IPS-18a (cell line): Measurements from ENCODE around the gene RASSF5.

ENCODE experiments used
- H3K27ac ChIP-seq: one replicate; pipeline ENCODE4 v1.5.1; 2013; ENCODE audit warnings: low read length
- H3K27me3 ChIP-seq: one replicate; pipeline ENCODE4 v1.6.1; 2013; ENCODE audit warnings: mild to moderate bottlenecking, low read length; ENCODE audit not compliant: control insufficient read depth, insufficient read depth
- H3K36me3 ChIP-seq: one replicate; pipeline ENCODE4 v1.6.1; 2013; ENCODE audit warnings: low read depth, low read length; ENCODE audit not compliant: control insufficient read depth
- H3K4me1 ChIP-seq: one replicate; pipeline ENCODE4 v1.6.1; 2013; ENCODE audit warnings: low read depth, low read length; ENCODE audit not compliant: control insufficient read depth
- H3K4me3 ChIP-seq: one replicate; pipeline ENCODE4 v1.5.1; 2013; ENCODE audit warnings: low read length
- H3K9ac ChIP-seq: one replicate; pipeline ENCODE4 v1.6.1; 2013; ENCODE audit warnings: mild to moderate bottlenecking, low read length, moderate library complexity
- H3K9me3 ChIP-seq: one replicate; pipeline ENCODE4 v1.6.1; 2013; ENCODE audit warnings: low read depth, low read length; ENCODE audit not compliant: control insufficient read depth

Gene RASSF5

DNA sequence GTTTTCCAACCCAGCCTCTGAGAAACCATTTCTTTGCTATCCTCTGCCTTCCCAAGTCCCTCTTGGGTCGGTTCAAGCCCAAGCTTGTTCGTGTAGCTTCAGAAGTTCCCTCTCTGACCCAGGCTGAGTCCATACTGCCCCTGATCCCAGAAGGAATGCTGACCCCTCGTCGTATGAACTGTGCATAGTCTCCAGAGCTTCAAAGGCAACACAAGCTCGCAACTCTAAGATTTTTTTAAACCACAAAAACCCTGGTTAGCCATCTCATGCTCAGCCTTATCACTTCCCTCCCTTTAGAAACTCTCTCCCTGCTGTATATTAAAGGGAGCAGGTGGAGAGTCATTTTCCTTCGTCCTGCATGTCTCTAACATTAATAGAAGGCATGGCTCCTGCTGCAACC is 81.2 kb downstream of the RASSF5 start:
- no peak overlapping the region for H3K9ac ChIP-seq
- no peak overlapping the region for H3K27ac ChIP-seq
- H3K4me3 ChIP-seq, result no peak overlapping the region
- H3K36me3 ChIP-seq, result peaks cover 9% of the 10 kb centered on the region
- no peaks in the 10 kb centered on the region for H3K9me3 ChIP-seq
- H3K27me3 ChIP-seq, result no peaks in the 10 kb centered on the region
- H3K4me1 ChIP-seq, result no peaks in the 10 kb centered on the region

DNA sequence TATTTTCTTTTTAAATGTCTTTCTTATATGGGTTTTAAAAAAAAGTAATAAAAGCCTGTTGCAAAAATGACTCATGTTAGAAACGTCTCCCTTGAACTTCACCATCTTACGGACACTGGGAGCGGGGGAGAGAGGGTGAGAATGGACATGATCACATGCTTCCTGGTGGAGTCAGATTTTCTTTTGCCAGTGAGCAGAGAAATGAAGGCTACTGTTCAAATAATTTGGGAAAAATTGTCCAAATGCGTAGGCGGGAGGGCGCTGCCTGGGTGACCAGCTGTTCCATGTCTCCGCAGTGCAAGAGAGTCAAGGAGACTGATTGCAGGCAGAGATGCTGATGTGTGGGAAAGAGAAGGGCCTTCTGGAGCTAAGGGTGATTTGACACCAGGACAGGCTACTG is 81.9 kb downstream of the RASSF5 start:
- Histone ChIP-seq H3K4me3 (no peak overlapping the region), H3K27ac (no peak overlapping the region), H3K27me3 (no peaks in the 10 kb centered on the region)

DNA sequence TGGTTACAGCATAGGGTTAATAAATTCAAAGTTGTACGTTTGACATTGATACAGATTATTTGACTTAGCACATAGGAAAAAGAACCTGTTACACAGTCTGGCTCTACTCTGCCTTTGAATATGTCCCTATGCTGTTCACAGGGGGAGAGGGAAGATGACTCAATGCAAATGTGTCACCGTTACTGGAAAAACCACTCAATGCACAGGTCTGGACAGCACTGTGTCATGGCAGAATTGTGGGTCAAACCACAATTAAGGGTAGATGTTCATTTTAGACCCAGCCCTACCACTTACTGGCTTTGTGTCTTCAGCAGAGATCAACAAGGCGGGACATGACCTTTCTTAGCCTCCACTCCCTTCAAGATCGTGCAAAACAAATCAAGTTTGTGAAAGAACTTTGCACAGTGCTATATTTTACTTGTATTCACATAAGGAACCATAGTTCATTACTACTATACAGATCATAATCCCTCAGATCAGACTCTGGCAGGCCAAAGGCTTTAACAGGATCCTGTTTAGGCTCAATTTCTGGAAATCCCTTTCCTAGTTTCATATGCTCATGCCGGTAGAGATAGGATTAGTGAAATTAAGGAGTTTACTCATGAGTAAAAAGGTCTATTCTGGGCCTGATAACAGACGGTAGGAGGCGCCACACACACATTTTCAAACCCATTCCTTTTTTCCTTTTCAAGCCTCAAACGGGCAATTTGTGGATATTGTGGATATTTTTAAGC is 82.9 kb downstream of the RASSF5 start:
- Histone ChIP-seq H3K27me3 (no peaks in the 10 kb centered on the region), H3K4me3 (no peak overlapping the region), H3K4me1 (no peaks in the 10 kb centered on the region), H3K9me3 (no peaks in the 10 kb centered on the region), H3K27ac (no peak overlapping the region), H3K9ac (no peak overlapping the region), H3K36me3 (peaks cover 15% of the 10 kb centered on the region)

More for the DNA sequence above, 81.9 kb downstream of the RASSF5 start:
- H3K9ac ChIP-seq, result no peak overlapping the region
- H3K4me1 ChIP-seq, result no peaks in the 10 kb centered on the region
- no peaks in the 10 kb centered on the region for H3K9me3 ChIP-seq
- H3K36me3 ChIP-seq, result peaks cover 9% of the 10 kb centered on the region

DNA sequence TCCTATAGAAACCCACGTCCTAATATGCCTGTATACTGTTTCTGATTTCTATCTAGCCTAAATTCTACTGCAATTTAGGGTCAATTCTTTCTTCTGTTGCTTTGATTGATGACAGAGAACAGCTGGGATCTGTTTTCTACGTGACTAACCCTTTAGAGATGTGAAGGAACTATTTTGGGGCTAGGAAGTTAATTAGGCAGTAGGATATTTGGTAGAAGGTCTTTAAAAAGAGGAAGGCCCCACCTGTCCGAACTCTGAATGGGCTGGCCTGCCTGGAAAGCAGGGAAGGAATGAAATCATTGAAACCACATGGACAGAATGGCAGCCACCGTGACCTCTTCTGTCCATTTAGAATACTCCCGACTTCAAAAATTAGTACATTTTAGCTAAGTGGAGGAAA is 83.9 kb downstream of the RASSF5 start:
- Histone ChIP-seq H3K9me3 (no peaks in the 10 kb centered on the region), H3K9ac (no peak overlapping the region), H3K36me3 (peaks cover 22% of the 10 kb centered on the region), H3K4me1 (no peaks in the 10 kb centered on the region), H3K27me3 (no peaks in the 10 kb centered on the region), H3K27ac (no peak overlapping the region), H3K4me3 (no peak overlapping the region)

DNA sequence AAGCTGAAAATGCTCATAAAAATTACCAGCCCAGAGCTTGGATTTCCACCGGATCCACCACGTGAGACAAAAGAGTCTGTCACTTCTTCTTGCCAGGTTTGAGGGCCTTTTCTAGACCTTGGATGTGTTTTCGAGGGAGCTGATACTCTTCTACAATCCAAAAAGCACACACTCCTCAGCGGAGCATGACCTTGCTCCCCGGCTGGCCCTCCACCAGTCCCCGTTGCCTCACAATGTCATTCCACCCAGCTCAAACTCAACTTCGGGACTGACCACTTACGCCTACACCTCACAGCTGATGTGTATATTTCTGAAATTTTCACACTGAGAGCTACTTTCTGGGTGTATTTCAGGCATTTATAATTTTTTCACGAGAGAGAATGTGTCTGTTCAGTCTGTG is 84.4 kb downstream of the RASSF5 start:
- H3K27ac ChIP-seq, result no peak overlapping the region
- H3K9ac ChIP-seq, result no peak overlapping the region
- H3K27me3 ChIP-seq, result no peaks in the 10 kb centered on the region
- no peaks in the 10 kb centered on the region for H3K4me1 ChIP-seq
- no peak overlapping the region for H3K4me3 ChIP-seq
- H3K9me3 ChIP-seq, result no peaks in the 10 kb centered on the region
- peaks cover 22% of the 10 kb centered on the region for H3K36me3 ChIP-seq

DNA sequence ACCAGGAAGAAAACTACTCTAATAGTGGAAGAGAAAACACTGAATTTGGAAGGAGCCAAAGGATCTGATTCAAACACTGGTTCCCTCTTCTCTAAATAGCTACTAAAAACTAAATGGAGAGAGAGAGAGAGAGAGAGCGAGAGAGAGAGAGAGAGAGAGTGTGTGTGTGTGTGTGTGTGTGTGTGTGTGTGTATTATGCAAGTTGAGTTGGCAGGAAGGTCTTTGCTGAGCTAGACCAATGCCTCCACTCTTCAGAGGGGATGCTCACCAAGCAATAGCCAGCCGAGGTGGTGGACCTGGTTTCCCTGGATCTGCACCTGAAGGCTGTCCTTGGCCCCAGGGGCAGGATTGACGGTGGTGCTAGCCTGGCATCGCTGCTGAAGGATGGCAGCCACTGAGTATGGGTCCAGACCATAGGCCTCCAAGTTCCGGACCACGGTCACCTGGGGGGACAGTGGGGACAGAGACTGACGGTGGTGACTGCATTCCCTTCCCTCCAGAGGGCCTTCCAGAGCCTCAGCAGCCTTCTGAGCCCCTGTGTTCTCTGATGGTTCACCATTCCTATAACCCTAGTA is 86.1 kb downstream of the RASSF5 start:
- no peaks in the 10 kb centered on the region for H3K27me3 ChIP-seq
- H3K9ac ChIP-seq, result no peak overlapping the region
- no peak overlapping the region for H3K4me3 ChIP-seq
- H3K36me3 ChIP-seq, result peaks cover 31% of the 10 kb centered on the region
- H3K9me3 ChIP-seq, result no peaks in the 10 kb centered on the region
- no peak overlapping the region for H3K27ac ChIP-seq
- H3K4me1 ChIP-seq, result no peaks in the 10 kb centered on the region

DNA sequence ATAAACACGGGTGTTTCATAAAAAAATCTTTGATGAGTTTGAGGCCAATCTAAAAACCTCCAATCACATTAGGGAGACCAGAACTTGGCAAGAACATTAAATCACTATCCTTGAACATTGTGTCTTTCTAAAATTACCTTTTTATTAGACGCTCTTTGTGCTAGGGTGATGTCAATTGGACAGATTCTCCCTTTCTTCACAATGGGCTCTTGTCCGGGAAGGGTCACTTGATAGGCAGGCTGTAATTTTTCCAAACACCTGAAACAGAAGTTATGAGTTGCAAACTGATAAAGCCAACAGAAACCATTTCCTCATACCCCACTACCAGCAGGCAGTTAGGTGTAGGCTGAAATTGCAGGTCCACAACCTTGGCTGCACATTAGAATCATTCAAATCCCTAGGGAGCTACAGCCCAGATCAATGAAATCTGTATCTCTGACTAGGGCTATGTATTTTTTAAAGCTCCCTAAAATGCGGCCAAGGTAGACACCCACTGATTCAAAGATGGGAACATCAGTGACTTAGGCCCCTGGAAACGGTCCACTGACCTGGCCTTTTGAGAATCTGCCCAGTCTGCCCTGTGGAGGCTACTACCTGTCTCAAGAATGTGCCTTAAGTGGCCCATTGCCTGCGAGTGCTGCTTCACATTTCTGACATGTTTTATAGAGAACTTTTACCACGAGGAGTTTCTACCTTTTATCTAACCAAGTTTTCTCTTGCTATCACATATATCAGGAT is 88.4 kb downstream of the RASSF5 start:
- no peak overlapping the region for H3K27ac ChIP-seq
- no peaks in the 10 kb centered on the region for H3K4me1 ChIP-seq
- H3K9me3 ChIP-seq, result no peaks in the 10 kb centered on the region
- H3K9ac ChIP-seq, result no peak overlapping the region
- H3K4me3 ChIP-seq, result no peak overlapping the region
- H3K36me3 ChIP-seq, result peaks cover 41% of the 10 kb centered on the region
- no peaks in the 10 kb centered on the region for H3K27me3 ChIP-seq

DNA sequence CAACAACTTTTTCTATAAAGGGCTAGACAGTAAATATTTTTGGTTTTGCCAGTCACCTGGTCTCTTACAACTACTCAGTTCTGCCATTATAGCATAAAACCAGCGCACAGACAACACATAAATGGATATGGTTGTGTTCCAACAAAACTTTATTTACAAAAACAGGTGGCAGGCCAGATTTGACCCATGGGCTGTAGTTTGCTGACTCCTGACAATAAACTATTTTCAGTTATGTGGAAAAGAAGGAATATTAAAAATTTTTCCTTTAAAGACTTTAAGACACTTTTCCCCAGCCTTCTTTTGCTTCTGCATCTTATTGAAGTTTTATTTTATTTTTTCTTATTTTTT is 89.0 kb downstream of the RASSF5 start:
- no peak overlapping the region for H3K4me3 ChIP-seq
- no peaks in the 10 kb centered on the region for H3K4me1 ChIP-seq
- no peaks in the 10 kb centered on the region for H3K27me3 ChIP-seq
- no peak overlapping the region for H3K9ac ChIP-seq
- no peaks in the 10 kb centered on the region for H3K9me3 ChIP-seq
- no peak overlapping the region for H3K27ac ChIP-seq
- peaks cover 46% of the 10 kb centered on the region for H3K36me3 ChIP-seq

DNA sequence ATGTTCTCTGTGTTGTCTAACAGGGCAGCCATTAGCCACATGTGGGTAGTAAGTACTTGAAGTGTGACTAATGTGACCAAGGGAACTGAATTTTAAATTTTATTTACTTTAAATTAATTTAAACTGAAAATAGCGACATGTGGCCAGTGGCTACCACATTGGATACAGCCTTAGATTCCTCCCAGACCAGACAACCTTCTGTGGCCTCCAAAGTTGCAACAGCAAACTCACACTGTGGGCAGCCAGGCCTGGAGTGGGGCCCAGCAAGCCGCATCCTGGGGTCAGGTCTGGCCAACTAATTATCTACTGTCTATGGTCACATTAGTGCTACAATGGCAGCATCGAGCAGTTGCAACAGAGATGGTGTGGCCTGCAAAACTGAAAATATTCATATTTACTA is 93.2 kb downstream of the RASSF5 start:
- Histone ChIP-seq H3K4me3 (no peak overlapping the region), H3K27me3 (no peaks in the 10 kb centered on the region), H3K36me3 (peaks cover 51% of the 10 kb centered on the region), H3K9me3 (no peaks in the 10 kb centered on the region), H3K4me1 (no peaks in the 10 kb centered on the region), H3K9ac (no peak overlapping the region), H3K27ac (no peak overlapping the region)

DNA sequence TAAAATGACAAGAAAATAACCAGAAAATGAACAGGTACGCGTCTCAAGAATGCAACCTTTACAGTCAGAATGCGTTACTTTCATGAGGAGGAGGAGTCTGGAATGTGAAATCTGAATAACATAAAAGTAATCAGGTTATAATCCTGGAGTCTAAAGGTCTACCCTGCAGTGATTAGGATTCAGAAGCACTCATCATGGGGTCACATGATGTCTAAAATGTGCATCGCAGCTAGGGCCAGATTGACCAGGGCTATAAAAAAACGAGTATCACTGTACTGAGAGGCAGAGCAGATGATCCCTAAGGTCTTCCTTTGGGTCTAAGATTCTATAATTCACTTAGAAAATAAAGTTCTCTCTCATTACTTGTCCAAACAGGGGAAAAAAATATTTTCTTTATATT is 97.5 kb downstream of the RASSF5 start:
- peaks cover 28% of the 10 kb centered on the region for H3K36me3 ChIP-seq
- H3K9ac ChIP-seq, result no peak overlapping the region
- no peaks in the 10 kb centered on the region for H3K27me3 ChIP-seq
- no peaks in the 10 kb centered on the region for H3K4me1 ChIP-seq
- no peaks in the 10 kb centered on the region for H3K9me3 ChIP-seq
- H3K27ac ChIP-seq, result no peak overlapping the region
- no peak overlapping the region for H3K4me3 ChIP-seq

DNA sequence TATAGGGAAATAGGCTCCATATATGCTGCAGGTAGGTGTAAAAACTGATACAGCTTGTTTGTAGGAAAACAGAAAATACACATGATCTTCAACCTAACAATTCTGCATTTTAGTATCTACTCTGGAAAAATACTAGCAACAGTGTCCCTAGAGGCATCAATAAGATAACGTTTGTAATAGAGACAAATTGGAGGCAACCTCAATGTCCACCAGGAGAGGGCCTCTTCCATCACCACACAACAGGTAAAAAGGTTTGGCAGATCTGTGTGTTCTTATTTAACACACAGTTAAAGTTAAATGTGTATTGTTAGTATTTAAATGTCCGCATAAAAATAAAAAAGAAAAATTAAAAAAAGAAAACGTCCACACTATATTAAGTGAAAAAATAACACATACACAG is 99.5 kb downstream of the RASSF5 start:
- H3K36me3 ChIP-seq, result peaks cover 19% of the 10 kb centered on the region
- H3K27me3 ChIP-seq, result no peaks in the 10 kb centered on the region

More for the DNA sequence above, 99.5 kb downstream of the RASSF5 start:
- no peak overlapping the region for H3K27ac ChIP-seq
- H3K9ac ChIP-seq, result no peak overlapping the region
- no peaks in the 10 kb centered on the region for H3K9me3 ChIP-seq
- H3K4me1 ChIP-seq, result peaks cover 4% of the 10 kb centered on the region
- no peak overlapping the region for H3K4me3 ChIP-seq
